Colon (tissue), 2 donors: ENCODE measurements around the gene ENTHD1.

ENCODE experiments used
- FAIRE-seq: peaks from 2 replicates; lab custom pipeline; 2012; peaks lifted over from hg19 to GRCh38; lab: Jason Lieb, UNC
- donor health status: control.
- donor health status: control.

The ENTHD1 gene

GRCh38 chr22:39845529-39845928 lies 48.0 kb downstream of the ENTHD1 start:
- FAIRE-seq: no peak

- no peak for FAIRE-seq
Observed at GRCh38 chr22:39839917-39840510, 53.5 kb downstream of the ENTHD1 start.

- no peak for FAIRE-seq
Observed at GRCh38 chr22:39839204-39839603, 54.4 kb downstream of the ENTHD1 start.

- no peak for FAIRE-seq
Observed at GRCh38 chr22:39833610-39834009, 60.0 kb downstream of the ENTHD1 start.

GRCh38 chr22:39833093-39833492 lies 60.5 kb downstream of the ENTHD1 start:
- no peak for FAIRE-seq

- no peak for FAIRE-seq
Observed at GRCh38 chr22:39832627-39833074, 60.9 kb downstream of the ENTHD1 start.

- FAIRE-seq: no peak
Observed at GRCh38 chr22:39825661-39826102, 67.9 kb downstream of the ENTHD1 start.

GRCh38 chr22:39821008-39821407 lies 72.6 kb downstream of the ENTHD1 start:
- FAIRE-seq: no peak

GRCh38 chr22:39820256-39820655 lies 73.3 kb downstream of the ENTHD1 start:
- FAIRE-seq: no peak

- no peak for FAIRE-seq
Observed at GRCh38 chr22:39819429-39819828, 74.1 kb downstream of the ENTHD1 start.

GRCh38 chr22:39818094-39818493 lies 75.5 kb downstream of the ENTHD1 start:
- no peak for FAIRE-seq

- FAIRE-seq: no peak
Observed at GRCh38 chr22:39815932-39816331, 77.6 kb downstream of the ENTHD1 start.

- no peak for FAIRE-seq
Observed at GRCh38 chr22:39814899-39815298, 78.7 kb downstream of the ENTHD1 start.

GRCh38 chr22:39809772-39810557 lies 83.6 kb downstream of the ENTHD1 start:
- no peak for FAIRE-seq

- FAIRE-seq: no peak
Observed at GRCh38 chr22:39808081-39808480, 85.5 kb downstream of the ENTHD1 start.

GRCh38 chr22:39806109-39806508 lies 87.5 kb downstream of the ENTHD1 start:
- FAIRE-seq: no peak

- no peak for FAIRE-seq
Observed at GRCh38 chr22:39805117-39805516, 88.4 kb downstream of the ENTHD1 start.

- FAIRE-seq: no peak
Observed at GRCh38 chr22:39802682-39803081, 90.9 kb downstream of the ENTHD1 start.

GRCh38 chr22:39800790-39801520 lies 92.6 kb downstream of the ENTHD1 start:
- FAIRE-seq: no peak

- FAIRE-seq: no peak
Observed at GRCh38 chr22:39797528-39798147, 95.9 kb downstream of the ENTHD1 start.

GRCh38 chr22:39789788-39790187 lies 103.8 kb downstream of the ENTHD1 start:
- FAIRE-seq: no peak

- no peak for FAIRE-seq
Observed at GRCh38 chr22:39785232-39785631, 108.3 kb downstream of the ENTHD1 start.
